ENCODE measurements around the gene RUVBL2.
A peak's percentile ranks its signal among the peaks of the same experiment; 100 is the strongest.
"Not testable (repeated sequence)": the region's sequence is repeated elsewhere in the genome, so short reads cannot be mapped to it uniquely, and the experiment has no call there.

- TF ChIP-seq CTCF (conservative IDR thresholded peaks at IDR 0.05; ENCODE audit: low read depth, low read length): peak; percentile 15; the same call in 1 of the 2 replicates
- TF ChIP-seq CEBPB, FOS, POLR2A, SMC3 (IDR thresholded peaks at IDR 0.05; ENCODE audit: low read depth, low read length): not testable (repeated sequence)
Observed at GRCh38 chr19:49031642-49032301, 38.1 kb downstream of the RUVBL2 start, which contains the start of gene CGB2.

Measured in IMR-90 (cell line).